CD4-positive, alpha-beta memory T cell (primary cell): ENCODE measurements around the gene CCDC83. TPM values are rescaled to one million over a fixed set of nuclear protein-coding genes. Genes with fewer than 3 reads are reported as not detected.
"Not testable (repeated sequence)": the region's sequence is repeated elsewhere in the genome, so short reads cannot be mapped to it uniquely, and the experiment has no call there.

Source experiments
- CTCF ChIA-PET: fragments of 350-600 bp; sonication (Branson Sonifier 250); formaldehyde crosslinking; loops from one replicate; lab custom pipeline; 2021; ENCODE audit warnings: inconsistent platforms; ENCODE audit not compliant: partially characterized antibody; lab: Charles Lee
- POLR2A ChIA-PET: fragments of 350-600 bp; sonication (Branson Sonifier 250); formaldehyde crosslinking; loops from one replicate; lab custom pipeline; 2021; ENCODE audit not compliant: partially characterized antibody; lab: Charles Lee
- DNase-seq, 5 donors: peaks; one replicate each; pipeline versions ENCODE4 v3.0.0 to v3.0.0-alpha.2; 2020 to 2022; ENCODE audit warnings: mixed read lengths in 1 of 5
- H3K27ac ChIP-seq: one replicate; pipeline ENCODE4 v1.7.0; 2013; ENCODE audit warnings: low read depth, low read length
- H3K27me3 ChIP-seq: 2 replicates; pipeline ENCODE4 v1.7.0; 2013; ENCODE audit warnings: mild to moderate bottlenecking, low read length, moderate library complexity; ENCODE audit not compliant: insufficient read depth
- H3K36me3 ChIP-seq: 2 replicates; pipeline ENCODE4 v1.7.0; 2013; ENCODE audit warnings: mild to moderate bottlenecking, low read length, moderate library complexity; ENCODE audit not compliant: insufficient read depth
- H3K4me1 ChIP-seq: 2 replicates; pipeline ENCODE4 v1.7.0; 2013; ENCODE audit warnings: mild to moderate bottlenecking, low read length, moderate library complexity; ENCODE audit not compliant: insufficient read depth
- H3K4me3 ChIP-seq, 2 donors: one replicate each; pipeline ENCODE4 v1.7.0; 2013; ENCODE audit warnings: low read length in 2 of 2, mild to moderate bottlenecking in 1 of 2
- H3K9me3 ChIP-seq, 2 donors: one replicate each; pipeline ENCODE4 v1.7.0; 2013; ENCODE audit warnings: low read length in 2 of 2, control low read depth in 1 of 2; ENCODE audit not compliant: control insufficient read depth in 1 of 2
- H3K27ac Mint-ChIP-seq, 7 donors: one replicate each; pipeline ENCODE4 v1.8.0; 2020 to 2021; ENCODE audit warnings: mixed read lengths in 7 of 7, mild to moderate bottlenecking in 6 of 7, inconsistent platforms in 3 of 7, moderate library complexity in 3 of 7
- H3K27me3 Mint-ChIP-seq, 2 donors: one replicate each; pipeline ENCODE4 v1.8.0; 2020 to 2021; ENCODE audit warnings: mixed read lengths in 2 of 2
- H3K36me3 Mint-ChIP-seq, 2 donors: one replicate each; pipeline ENCODE4 v1.8.0; 2020 to 2021; ENCODE audit warnings: mixed read lengths in 2 of 2, inconsistent platforms in 1 of 2, mild to moderate bottlenecking in 1 of 2
- H3K4me1 Mint-ChIP-seq, 4 donors: one replicate each; pipeline ENCODE4 v1.8.0; 2020 to 2021; ENCODE audit warnings: mixed read lengths in 4 of 4, mild to moderate bottlenecking in 1 of 4
- H3K4me3 Mint-ChIP-seq, 8 donors: one replicate each; pipeline ENCODE4 v1.8.0; 2020 to 2021; ENCODE audit warnings: mixed read lengths in 8 of 8, mild to moderate bottlenecking in 7 of 8, moderate library complexity in 6 of 8, inconsistent platforms in 3 of 8
- H3K9me3 Mint-ChIP-seq, 8 donors: one replicate each; pipeline ENCODE4 v1.8.0; 2020 to 2021; ENCODE audit warnings: mixed read lengths in 8 of 8, mild to moderate bottlenecking in 5 of 8, inconsistent platforms in 3 of 8, moderate library complexity in 1 of 8
- intact Hi-C: fragments of 100-400 bp; cut with micrococcal nuclease; formaldehyde crosslinking; loops from one replicate; pipeline ENCODE4 v1.15.1; 2023
- polyA plus RNA-seq, 2 donors: library from polyadenylated mRNA; unstranded; fragments of 300-500 nt; fragmentation: Illumina TruSeq; gene quantifications; one replicate each; pipeline ENCODE4 v1.2.3, GENCODE V29; 2021
- total RNA-seq, 2 experiments: library from RNA; stranded (reverse); gene quantifications; one replicate each; pipeline ENCODE4 v1.2.3, GENCODE V29; 2021

The CCDC83 gene
- total and polyA plus RNA-seq, 4 experiments from 2014 or later: not detected

DNA sequence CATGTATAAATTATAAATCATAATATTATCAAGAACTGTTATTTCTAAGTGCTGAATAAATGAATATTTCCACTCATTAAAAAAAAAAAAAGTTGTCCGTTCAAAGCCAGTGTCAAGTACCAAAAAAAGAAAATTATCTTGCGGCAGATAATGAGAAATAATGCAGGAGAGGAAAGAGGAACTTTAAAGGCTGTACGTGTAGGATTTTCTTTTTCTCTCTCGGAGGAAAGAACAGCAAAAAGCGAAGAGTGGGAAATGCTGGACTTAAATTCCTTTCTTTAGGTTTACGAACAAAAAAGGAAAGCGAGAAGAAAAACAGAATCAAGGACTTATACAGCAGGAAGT is 999 bp upstream of the CCDC83 start:
- no peaks in the 10 kb centered on the region for H3K36me3 Mint-ChIP-seq
- ChIA-PET CTCF (interaction anchor here (0.6 to 4.7 kb wide), 40 partner anchors 8 to 603 kb away, joined by 3 to 38 read pairs (median 5); partner anchors contain the start of genes PICALM, SYTL2, TMEM126A and TMEM126B), POLR2A (interaction anchor here (0.9 to 2.2 kb wide), 9 partner anchors 12 to 391 kb away, joined by 3 to 15 read pairs (median 5); partner anchors contain the start of genes CREBZF and EED)
- H3K4me1 Mint-ChIP-seq: peaks cover 6 to 16% (median 11%) of the 10 kb centered on the region in 4 donors
- H3K9me3 Mint-ChIP-seq: peaks cover 0 to 6% (median under 1%) of the 10 kb centered on the region in 8 donors
- Histone ChIP-seq H3K27ac (peak overlapping the region; percentile 73), H3K4me3 (peak overlapping the region; percentile 81 to 95), H3K9me3 (no peaks in the 10 kb centered on the region), H3K36me3 (no peaks in the 10 kb centered on the region), H3K27me3 (no peaks in the 10 kb centered on the region), H3K4me1 (peaks cover 16% of the 10 kb centered on the region)
- intact Hi-C loops: loop anchor here (1.0 kb wide), 6 partner anchors 30 to 438 kb away; no protein-coding TSS in a partner anchor
- DNase-seq: peak in 1 of 5 donors; percentile 0
- H3K27ac Mint-ChIP-seq: peak overlapping the region; percentile 91 to 96 (median 94)
- peaks cover 0 to 2% of the 10 kb centered on the region in 2 donors for H3K27me3 Mint-ChIP-seq
- H3K4me3 Mint-ChIP-seq: peak overlapping the region; percentile 86 to 94 (median 91)

GRCh38 chr11:85854557-85855340 is 434 bp upstream of the CCDC83 start:
- H3K27ac ChIP-seq: peak overlapping the region; percentile 73
- intact Hi-C loops: loop anchor here (1.0 to 5.0 kb wide), 11 partner anchors 30 to 603 kb away; no protein-coding TSS in a partner anchor
- no peaks in the 10 kb centered on the region for H3K36me3 Mint-ChIP-seq
- H3K27ac Mint-ChIP-seq: peak overlapping the region; percentile 91 to 96 (median 94)
- DNase-seq: peak; percentile 84 to 93 (median 88)
- peak overlapping the region; percentile 86 to 94 (median 91) for H3K4me3 Mint-ChIP-seq
- H3K9me3 ChIP-seq: no peaks in the 10 kb centered on the region
- peak overlapping the region; percentile 81 to 95 for H3K4me3 ChIP-seq
- H3K4me1 ChIP-seq: peaks cover 16% of the 10 kb centered on the region
- CTCF ChIA-PET: interaction anchor here (0.6 to 4.7 kb wide), 62 partner anchors 9 to 1016 kb away, joined by 3 to 38 read pairs (median 4); partner anchors contain the start of genes CREBZF, EED, PICALM and SYTL2
- peaks cover 0 to 6% (median under 1%) of the 10 kb centered on the region in 8 donors for H3K9me3 Mint-ChIP-seq
- H3K27me3 ChIP-seq: no peaks in the 10 kb centered on the region
- no peaks in the 10 kb centered on the region for H3K36me3 ChIP-seq
- H3K4me1 Mint-ChIP-seq: peaks cover 6 to 16% (median 11%) of the 10 kb centered on the region in 4 donors
- H3K27me3 Mint-ChIP-seq: peaks cover 0 to 2% of the 10 kb centered on the region in 2 donors
- POLR2A ChIA-PET: interaction anchor here (0.6 to 2.2 kb wide), 22 partner anchors 8 to 439 kb away, joined by 3 to 15 read pairs (median 3); partner anchors contain the start of genes CREBZF and EED

DNA sequence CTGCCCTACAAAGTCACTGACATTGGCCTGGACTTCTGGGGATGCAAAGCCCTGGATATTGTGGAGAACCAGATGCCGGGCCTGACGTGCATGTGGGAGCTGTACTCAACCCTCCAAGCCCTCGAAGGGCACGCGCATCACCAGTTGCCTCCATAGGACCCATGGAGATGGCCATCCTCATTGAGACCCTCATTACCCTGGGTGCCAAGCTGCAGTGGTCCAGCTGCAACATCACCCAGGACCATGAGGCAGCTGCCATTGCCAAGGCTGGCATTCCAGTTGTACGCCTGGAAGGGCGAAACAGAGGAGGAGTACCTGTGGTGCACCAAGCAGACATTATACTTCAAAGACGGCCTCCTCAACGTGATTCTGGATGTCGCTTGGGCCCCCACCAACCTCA is 1.9 kb downstream of the CCDC83 start:
- Histone ChIP-seq H3K4me1 (peaks cover 16% of the 10 kb centered on the region), H3K4me3 (no peak overlapping the region), H3K27me3 (no peaks in the 10 kb centered on the region), H3K27ac (no peak overlapping the region), H3K36me3 (no peaks in the 10 kb centered on the region), H3K9me3 (no peaks in the 10 kb centered on the region)
- POLR2A ChIA-PET: no interaction called here
- H3K9me3 Mint-ChIP-seq: peaks cover 0 to 3% (median 0%) of the 10 kb centered on the region in 8 donors
- H3K27ac Mint-ChIP-seq: no peak overlapping the region
- CTCF ChIA-PET: interaction anchor here (4.7 kb wide), 1 partner anchor 337 kb away, joined by 38 read pairs; no protein-coding TSS in a partner anchor
- intact Hi-C loops: loop anchor here (5.0 kb wide), 1 partner anchor 600 kb away; no protein-coding TSS in a partner anchor
- H3K4me1 Mint-ChIP-seq: peaks cover 6 to 16% (median 11%) of the 10 kb centered on the region in 4 donors
- no peaks in the 10 kb centered on the region for H3K36me3 Mint-ChIP-seq
- DNase-seq: no peak
- H3K4me3 Mint-ChIP-seq: no peak overlapping the region
- peaks cover 0 to 4% of the 10 kb centered on the region in 2 donors for H3K27me3 Mint-ChIP-seq

- POLR2A ChIA-PET, CTCF ChIA-PET: not testable (repeated sequence)
Observed at GRCh38 chr11:85859541-85859940, 4.4 kb downstream of the CCDC83 start.

DNA sequence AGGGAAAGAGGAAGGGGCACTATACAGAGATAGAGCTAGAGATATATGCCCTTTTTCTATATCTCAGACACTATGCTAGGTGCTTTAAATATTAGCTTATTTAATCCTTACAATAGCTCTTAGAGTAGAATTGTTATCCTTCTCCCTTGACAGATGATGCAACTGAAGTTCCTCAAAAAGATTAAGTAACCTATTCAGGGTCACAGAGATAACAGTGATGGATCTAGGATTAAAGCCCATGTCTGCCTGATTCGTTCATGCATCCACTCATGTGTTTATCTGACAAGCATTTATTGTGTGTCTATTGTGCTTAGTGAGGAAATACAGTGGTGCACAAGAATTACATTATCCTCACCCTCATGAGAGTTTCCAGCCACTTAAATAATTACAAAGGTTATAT is 8.7 kb downstream of the CCDC83 start:
- no peak overlapping the region for H3K4me3 ChIP-seq
- no peak for DNase-seq
- Mint-ChIP-seq H3K27ac (no peak overlapping the region), H3K36me3 (no peaks in the 10 kb centered on the region), H3K27me3 (peaks cover 0 to 4% of the 10 kb centered on the region in 2 donors), H3K4me1 (no peaks in the 10 kb centered on the region), H3K4me3 (no peak overlapping the region), H3K9me3 (no peaks in the 10 kb centered on the region)
- CTCF ChIA-PET: interaction anchor here (0.7 to 1.7 kb wide), 4 partner anchors 9 to 428 kb away, joined by 3 to 8 read pairs (median 3); partner anchors contain the start of gene CCDC83
- no peaks in the 10 kb centered on the region for H3K4me1 ChIP-seq
- intact Hi-C loops: no loop called here
- H3K9me3 ChIP-seq: no peaks in the 10 kb centered on the region
- H3K27ac ChIP-seq: no peak overlapping the region
- POLR2A ChIA-PET: interaction anchor here (0.6 kb wide), 1 partner anchor 9 kb away, joined by 3 read pairs; the partner anchor contains the start of gene CCDC83
- no peaks in the 10 kb centered on the region for H3K27me3 ChIP-seq
- no peaks in the 10 kb centered on the region for H3K36me3 ChIP-seq

More at GRCh38 chr11:85859541-85859940, 4.4 kb downstream of the CCDC83 start:
- H3K27me3 ChIP-seq, H3K27ac Mint-ChIP-seq, H3K27ac ChIP-seq, H3K4me3 ChIP-seq, H3K36me3 ChIP-seq, H3K4me1 ChIP-seq, H3K4me3 Mint-ChIP-seq, H3K27me3 Mint-ChIP-seq, H3K36me3 Mint-ChIP-seq, H3K9me3 ChIP-seq, DNase-seq, H3K9me3 Mint-ChIP-seq: not testable (repeated sequence)
- peaks cover 1 to 11% (median 7%) of the 10 kb centered on the region in 4 donors for H3K4me1 Mint-ChIP-seq
- intact Hi-C loops: loop anchor here (5.0 kb wide), 1 partner anchor 598 kb away; no protein-coding TSS in a partner anchor

GRCh38 chr11:85866137-85866827 is 11.1 kb downstream of the CCDC83 start:
- Mint-ChIP-seq H3K27me3 (peaks cover 0 to 3% of the 10 kb centered on the region in 2 donors), H3K9me3 (no peaks in the 10 kb centered on the region), H3K36me3 (no peaks in the 10 kb centered on the region), H3K4me3 (no peak overlapping the region), H3K27ac (no peak overlapping the region), H3K4me1 (no peaks in the 10 kb centered on the region)
- Histone ChIP-seq H3K4me1 (no peaks in the 10 kb centered on the region), H3K27me3 (no peaks in the 10 kb centered on the region), H3K36me3 (no peaks in the 10 kb centered on the region), H3K9me3 (no peaks in the 10 kb centered on the region), H3K4me3 (no peak overlapping the region), H3K27ac (no peak overlapping the region)
- no peak for DNase-seq
- ChIA-PET CTCF (interaction anchor here (2.0 kb wide), 1 partner anchor 11 kb away, joined by 8 read pairs; the partner anchor contains the start of gene CCDC83), POLR2A (no interaction called here)
- intact Hi-C loops: no loop called here
